Measurements from ENCODE around the gene SPTY2D1.

DNA sequence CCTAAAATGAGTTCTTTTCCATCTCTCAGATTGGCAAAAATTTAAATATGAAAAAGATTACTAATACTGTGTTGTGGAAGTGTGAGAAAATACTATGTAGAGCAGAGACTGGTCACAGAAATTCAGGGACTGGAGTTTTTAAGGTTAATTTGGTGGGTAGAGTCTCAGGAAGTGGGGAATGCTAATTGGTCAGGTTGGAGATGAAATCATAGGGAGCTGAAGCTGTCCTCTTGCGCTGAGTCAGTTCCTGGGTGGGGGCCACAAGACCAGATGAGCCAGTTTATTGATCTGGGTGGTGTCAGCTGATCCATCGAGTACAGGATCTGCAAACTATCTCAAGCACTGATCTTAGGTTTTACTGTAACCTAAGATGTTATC is 35.1 kb upstream of the SPTY2D1 start:
- no peak for TF ChIP-seq EZH2 (IDR thresholded peaks at IDR 0.05; ENCODE audit: low read length)
- TF ChIP-seq, protein P1, sequence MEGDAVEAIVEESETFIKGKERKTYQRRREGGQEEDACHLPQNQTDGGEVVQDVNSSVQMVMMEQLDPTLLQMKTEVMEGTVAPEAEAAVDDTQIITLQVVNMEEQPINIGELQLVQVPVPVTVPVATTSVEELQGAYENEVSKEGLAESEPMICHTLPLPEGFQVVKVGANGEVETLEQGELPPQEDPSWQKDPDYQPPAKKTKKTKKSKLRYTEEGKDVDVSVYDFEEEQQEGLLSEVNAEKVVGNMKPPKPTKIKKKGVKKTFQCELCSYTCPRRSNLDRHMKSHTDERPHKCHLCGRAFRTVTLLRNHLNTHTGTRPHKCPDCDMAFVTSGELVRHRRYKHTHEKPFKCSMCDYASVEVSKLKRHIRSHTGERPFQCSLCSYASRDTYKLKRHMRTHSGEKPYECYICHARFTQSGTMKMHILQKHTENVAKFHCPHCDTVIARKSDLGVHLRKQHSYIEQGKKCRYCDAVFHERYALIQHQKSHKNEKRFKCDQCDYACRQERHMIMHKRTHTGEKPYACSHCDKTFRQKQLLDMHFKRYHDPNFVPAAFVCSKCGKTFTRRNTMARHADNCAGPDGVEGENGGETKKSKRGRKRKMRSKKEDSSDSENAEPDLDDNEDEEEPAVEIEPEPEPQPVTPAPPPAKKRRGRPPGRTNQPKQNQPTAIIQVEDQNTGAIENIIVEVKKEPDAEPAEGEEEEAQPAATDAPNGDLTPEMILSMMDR (optimal IDR thresholded peaks at IDR 0.05 in 1 of 3, IDR thresholded peaks at IDR 0.05 in 1 of 3, conservative IDR thresholded peaks at IDR 0.05 in 1 of 3; ENCODE audit: extremely low read depth in 1 of 3, insufficient read depth in 2 of 3, low read length in 3 of 3) = no peak

Data from keratinocyte (primary cell).